Epidermal melanocyte (primary cell): Measurements from ENCODE around the gene DCAKD.
"Not testable (repeated sequence)": the region's sequence is repeated elsewhere in the genome, so short reads cannot be mapped to it uniquely, and the experiment has no call there.

Experiments
- DNase-seq: peaks from one replicate; pipeline ENCODE4 v3.0.0; 2011; ENCODE audit warnings: low spot score; ENCODE audit not compliant: insufficient read length

Gene DCAKD

DNA sequence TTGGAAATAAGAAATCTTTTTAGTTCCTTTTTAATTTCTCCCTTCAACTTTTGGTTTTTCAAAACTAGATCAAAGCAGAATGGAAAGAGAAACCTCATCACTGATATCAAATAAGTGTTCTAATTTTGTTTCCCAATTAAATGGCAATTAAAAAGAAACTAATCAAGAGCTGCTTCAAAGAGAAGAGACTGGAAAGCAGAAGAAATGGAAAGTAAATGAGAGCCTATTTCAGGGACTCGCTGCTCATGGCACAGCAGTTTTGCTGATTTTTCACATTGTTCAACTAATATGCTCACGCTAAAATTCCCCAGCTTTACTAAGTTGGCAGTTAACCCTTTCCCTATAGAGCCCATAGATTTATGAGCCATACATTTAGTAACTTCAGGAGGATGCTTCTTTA lies 16.2 kb upstream of the DCAKD start:
- no peak for DNase-seq

DNA sequence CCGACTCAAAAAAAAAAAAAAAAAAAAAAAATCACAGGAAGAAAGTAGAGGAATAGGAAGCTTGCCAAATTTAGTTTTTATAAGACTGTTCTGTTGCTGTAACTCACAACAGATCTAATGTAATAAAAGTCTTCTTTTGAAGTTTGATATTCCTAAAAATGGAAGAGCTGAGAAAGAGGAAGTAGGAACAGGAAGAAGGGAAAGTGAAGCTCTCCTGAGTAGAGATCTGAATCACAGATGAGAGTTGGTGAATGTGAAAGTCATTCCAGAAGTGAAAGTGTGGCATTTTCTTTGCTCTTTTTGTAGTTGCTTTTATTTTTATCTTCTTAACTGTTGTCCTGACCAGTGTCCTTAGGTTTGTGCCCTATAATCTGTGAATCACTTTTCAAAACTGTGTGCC lies 11.8 kb upstream of the DCAKD start:
- no peak for DNase-seq

DNA sequence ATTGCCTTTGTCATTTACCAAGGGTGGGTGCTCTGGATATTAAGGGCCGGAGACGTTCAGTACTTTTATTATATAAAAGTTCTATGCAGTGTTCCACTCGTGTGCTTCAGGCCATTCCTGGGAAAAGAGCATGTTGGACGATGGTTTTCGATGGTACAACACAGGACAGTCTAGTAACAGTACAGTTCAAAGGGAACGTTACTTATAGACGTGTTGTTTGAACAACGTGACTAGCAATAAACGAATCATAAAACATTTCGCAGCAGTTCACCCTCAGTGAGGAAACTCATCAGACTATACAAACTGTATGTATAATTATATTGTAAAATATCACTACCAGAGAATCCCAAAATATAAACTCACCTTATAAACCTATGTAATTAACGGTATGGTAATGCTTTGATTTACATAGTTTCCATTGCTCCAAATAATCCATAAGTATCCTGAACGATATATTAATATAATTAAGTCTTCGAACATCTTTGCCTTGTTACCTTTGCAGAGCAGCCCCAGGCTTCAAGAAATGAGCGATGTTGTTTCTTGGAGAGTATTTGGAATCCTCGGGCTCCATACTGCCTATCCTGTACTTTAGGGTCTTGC lies 10.3 kb upstream of the DCAKD start:
- no peak for DNase-seq

DNA sequence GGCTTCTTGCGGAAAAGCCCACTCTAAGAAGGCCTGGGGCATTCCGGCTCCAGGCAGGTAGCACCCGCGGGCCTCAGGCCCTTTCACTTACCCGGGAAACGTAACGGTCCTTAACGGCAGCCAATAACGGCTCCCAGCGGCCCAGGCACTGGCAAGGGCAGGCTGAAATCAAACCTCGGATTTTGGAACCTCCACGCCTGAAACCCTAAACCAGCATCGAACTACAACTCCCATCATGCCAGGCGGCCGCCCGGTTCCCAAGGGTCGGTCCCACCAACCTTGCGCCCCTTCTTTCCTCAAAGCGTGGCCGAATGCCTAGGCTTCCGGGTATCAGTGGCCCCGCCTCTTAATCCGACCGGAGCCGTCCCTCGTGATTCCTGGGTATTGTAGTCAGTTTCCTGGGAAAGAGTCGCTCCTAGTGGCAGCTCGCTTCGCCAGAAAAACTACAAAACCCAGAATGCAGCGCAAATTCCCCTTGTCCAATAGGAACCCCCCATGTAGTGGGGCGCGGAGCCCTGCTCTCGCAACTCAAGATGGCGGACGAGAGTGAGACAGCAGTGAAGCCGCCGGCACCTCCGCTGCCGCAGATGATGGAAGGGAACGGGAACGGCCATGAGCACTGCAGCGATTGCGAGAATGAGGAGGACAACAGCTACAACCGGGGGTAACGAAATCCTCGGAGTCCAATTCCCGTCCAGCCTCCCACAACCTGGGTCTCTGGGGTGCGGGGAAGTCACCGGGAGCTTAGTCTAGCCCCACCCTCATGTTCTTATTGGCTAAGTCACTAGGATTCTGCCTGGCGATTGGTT lies 9.6 kb upstream of the DCAKD start, which contains the start of gene NMT1:
Gene NMT1, plus strand, starts transcription at position 521 of the 809 bp plus-strand sequence. Its CDS starts 13 bp downstream, at position 534.
- peak; percentile 99 for DNase-seq

DNA sequence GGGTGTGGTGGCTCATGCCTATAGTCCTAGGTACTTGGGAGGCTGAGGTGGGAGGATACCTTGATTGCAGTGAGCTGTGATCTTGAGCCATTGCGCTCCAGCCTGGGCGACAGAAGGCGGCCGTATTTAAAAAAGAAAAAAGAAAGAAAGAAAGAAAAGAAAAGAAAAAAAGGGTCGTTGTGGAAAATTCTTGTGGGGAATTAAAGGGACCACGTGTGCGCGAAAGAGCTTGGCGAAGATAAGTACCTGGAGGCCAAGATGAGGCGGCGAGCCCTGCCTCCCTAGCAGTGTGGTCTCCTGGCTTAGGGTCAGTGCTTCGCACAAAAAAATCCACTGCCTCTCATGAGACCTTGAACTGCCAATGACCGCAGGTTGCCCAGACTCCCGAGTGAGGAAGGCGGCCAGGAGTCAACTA lies 9.0 kb upstream of the DCAKD start:
- DNase-seq = no peak

DNA sequence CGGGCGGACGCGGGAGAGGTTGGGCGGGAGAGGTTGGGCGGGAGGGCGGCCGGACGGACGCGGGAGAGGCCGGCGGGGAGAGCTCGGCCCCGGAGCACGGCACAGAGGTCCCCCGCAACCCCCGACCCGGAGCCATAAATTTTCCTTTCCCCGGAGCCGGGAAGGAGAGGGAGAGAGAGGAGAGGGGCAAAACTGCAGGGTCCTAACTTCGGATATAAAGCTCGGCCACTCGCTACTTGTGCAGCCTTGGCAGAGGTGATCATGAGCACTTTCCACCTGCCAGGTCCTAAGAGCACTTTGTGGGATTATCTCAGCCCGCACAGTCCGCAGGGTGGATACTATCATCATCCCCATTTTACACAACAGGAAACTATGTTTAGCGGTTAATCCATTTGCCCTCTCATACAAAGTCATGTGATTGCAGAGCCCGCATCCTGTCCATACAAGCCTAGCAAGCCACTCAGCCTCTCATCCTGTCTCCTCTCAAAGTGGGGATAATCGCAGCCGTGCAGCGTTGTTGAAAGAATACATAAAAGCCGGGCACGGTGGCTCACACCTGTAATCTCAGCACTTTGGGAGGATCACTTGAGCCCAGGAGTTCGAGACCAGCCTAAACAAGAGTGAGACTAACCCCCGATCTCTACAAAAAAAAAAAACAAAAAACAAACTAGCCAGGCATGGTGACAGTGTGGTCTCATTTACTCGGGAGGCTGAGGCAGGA lies 780 bp upstream of the DCAKD start:
- DNase-seq = no peak

DNA sequence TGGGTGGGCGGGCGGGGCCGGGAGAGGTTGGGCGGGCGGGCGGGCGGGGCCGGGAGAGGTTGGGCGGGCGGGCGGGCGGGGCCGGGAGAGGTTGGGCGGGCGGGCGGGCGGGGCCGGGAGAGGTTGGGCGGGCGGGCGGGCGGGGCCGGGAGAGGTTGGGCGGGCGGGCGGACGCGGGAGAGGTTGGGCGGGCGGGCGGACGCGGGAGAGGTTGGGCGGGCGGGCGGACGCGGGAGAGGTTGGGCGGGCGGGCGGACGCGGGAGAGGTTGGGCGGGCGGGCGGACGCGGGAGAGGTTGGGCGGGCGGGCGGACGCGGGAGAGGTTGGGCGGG lies 254 bp upstream of the DCAKD start:
- DNase-seq = not testable (repeated sequence)

DNA sequence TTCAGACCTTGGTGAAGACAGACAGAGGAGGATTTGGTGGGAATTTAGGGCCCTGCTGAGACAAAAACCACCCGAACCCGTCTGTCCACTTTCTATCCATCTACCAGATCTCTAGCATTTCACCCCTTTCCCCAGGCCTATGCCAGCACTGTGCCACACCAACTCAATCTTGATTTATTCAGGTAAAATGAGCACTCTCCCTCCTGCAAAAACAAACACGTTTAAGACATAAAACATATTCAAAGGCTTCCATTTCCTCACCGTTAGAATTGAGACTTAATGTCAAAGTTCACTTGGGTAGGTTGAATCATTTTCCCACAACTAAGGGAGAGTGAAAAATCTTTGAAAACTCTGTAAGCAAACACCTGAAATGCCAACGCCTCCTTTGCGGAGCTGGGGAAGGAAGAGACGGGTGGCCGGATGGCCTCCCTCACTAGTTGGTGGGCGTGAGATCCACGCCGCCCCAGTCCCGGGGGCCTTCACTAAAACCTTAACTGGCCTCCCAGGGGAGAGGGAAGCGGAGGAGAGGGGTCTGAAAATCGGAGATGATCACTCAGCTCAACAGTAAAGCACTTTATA lies 862 bp downstream of the DCAKD start:
- no peak for DNase-seq

DNA sequence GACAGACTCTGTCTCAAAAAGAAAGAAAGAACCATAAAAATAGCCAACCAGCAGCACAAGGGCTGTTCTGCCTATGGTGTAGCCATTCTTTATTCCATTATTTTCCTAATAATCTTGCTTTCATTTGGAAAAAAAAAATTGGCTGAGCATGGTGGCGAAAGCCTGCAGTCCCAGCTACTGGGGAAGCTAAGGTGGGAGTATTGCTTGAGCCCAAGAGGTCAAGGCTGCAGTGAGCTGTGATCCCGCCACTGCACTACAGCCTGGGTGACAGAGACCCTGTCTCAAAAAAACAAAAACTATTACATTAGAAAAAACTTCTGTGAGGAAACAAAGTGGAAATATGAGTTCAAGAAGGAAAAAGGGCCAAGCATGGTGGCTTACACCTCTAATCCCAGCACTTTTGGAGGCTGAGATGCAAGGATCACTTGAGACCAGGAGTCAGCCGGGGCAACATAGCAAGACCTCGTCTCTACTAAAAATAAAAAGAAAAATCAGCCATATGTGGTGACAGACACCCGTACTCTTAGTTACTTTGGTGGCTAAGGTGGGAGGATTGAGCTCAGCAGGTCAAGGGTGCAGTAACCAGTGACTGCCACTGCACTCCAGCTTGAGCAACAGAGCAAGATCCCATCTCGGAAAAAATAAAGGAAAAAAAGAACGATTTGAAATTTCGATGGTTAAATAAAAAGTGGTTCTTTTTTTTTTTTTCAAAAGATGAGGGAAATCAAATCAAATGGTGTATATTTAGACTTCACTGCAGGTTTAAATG lies 2.5 kb downstream of the DCAKD start:
- no peak for DNase-seq

DNA sequence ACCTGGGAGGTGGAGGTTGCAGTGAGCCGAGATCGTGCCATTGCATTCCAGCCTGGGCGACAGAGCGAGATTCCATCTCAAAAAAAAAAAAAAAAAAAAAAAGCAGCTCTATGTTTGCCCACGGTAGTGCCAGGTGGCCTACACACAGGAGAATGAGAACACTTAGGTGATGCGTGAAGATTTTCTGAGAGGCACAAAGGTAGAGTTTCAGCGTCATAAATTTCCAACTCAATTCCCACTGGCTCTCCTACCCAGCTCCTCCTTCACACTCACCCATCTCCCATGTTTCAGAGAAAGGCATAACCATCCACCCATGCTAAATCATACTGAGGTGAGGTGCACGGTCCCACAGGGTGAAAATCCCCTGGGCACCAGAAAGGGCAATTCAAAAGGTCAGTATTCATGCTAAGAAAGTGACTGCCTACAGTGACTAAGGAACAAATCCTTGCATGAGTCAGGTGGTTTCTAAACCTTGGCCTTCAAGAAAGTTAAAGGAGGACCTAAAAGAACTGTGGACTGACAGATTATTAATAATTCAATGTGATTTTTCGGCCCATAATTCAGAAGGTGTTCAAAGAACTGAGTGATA lies 4.8 kb downstream of the DCAKD start:
- no peak for DNase-seq

DNA sequence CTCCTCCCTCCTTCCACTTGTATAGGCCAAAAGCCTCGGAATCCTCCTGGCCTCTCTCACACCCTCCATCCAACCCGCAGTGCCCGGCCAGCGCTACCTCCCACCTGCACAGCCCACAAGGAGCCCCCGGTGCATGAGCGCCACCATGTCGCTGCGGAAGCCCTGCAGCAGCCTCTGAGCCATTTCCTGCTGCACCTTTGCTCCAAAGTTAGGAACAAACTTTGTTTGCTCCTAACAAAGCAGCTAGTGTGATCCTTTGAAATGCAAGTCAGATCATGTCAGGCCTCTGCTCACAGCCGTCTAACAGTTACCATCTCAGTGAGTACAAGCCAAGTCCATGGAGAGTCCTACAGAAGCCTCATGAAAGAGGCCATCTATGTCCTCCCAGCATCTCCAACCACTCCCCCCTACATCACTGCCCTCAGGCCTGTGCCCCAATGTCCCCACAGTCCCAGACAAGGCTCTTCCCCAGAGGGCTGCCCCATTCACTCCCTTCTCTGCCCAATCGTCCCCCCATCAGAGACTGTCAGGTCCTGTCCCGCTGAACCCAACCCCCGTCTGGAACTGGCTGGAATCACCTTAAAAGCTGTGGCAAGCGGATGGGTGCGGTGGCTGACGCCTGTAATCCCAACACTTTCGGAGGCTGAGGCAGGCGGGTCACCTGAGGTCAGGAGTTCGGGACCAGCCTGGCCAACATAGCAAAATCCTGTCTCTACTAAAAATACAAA lies 7.5 kb downstream of the DCAKD start:
- DNase-seq = no peak

DNA sequence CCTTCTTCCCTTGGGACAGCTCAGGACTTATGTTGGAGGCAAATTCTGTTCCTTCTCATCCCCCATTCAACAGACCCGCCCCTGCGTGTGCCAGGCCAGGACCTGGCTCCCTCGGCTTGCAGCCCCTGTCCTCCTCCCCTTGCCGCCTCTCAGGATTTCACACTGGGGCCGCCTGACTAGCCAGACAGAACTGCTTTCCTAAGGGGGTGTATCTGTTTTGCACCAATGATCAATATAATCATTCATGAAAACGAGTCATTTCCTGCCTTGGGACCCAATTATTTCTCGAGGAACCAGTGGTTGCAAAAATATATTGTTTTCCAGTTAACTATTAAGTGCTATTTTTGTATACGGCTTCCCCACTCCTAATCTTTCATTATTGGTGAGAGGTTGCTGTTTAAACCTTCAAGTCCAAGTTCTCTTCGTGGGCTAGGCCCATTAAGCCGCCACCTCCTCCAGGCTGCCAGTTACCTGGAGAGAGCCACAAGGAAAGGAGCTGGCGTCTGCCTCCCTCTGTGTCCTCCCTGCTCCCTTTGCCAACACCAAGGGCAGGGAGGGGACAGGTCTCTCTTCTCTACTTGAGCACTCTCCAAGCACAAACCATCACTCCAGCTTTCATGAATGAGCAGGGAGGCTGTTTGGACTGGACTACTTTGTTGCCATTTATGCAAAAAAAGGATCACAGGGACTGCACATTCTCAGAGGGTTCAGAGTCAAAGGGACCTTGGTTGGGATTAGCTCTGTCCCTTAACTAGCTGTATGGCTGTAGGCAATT lies 8.9 kb downstream of the DCAKD start:
- DNase-seq = no peak

DNA sequence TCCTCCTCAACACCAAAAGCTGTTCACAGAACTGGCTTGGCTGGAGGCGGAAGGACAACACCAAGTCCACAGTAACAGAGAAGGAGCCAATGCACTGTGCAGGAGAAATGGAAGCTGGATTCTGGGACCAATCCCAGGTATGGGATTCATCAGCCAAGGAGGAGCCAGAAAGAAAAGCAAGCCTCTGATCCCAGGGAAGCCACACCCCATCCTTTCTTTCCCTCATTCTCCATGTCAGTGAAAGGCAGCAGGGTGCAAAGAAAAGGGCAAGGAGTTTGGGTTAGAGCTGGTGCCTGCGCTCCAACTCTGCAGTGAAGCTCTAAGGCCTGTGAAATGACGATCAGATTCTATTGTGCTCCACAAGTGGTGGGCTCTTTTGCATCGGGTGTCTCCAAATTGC lies 11.0 kb downstream of the DCAKD start:
- DNase-seq = no peak

DNA sequence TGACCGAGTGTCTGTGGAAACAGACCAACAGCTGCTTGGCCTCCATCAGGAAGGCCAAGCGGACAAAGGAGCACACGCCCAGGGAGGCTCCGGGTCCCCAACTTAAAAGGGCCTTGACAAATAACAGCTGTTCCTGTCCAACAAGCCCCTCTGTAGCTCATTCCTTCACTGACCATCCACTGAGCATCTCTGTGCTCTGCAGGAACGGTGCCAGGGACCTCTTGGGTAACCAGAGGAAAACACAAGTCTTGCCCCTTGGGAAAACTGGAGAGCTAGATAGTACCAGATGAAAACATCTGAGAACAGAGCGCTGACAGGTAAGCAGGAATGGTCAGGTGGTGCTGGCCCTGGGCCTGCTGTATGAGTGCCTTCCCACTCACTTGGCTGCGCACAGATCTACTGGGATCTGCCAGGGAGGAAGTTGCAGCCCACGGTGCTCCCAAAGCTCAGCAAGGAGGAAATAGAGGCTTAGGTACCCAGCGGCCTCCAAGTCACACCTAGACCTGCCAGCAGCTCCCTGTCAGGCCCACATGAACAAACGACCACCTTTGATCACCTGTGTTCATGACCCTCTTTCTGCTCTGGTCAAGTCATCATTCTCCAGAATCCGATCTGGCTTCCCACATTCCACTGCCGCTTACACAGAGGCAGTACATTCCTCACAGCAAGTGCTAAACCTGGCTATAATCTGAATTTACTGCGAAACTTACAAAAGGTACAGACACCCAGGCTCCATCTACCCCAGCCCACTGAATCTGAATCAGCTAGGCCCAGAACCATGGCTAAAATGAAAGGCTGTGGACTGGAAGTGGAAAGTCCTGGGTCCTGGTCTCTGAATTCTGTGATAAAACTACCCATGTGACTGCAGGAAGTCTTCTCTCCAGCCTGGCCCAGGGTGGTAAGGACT lies 12.5 kb downstream of the DCAKD start:
- no peak for DNase-seq

DNA sequence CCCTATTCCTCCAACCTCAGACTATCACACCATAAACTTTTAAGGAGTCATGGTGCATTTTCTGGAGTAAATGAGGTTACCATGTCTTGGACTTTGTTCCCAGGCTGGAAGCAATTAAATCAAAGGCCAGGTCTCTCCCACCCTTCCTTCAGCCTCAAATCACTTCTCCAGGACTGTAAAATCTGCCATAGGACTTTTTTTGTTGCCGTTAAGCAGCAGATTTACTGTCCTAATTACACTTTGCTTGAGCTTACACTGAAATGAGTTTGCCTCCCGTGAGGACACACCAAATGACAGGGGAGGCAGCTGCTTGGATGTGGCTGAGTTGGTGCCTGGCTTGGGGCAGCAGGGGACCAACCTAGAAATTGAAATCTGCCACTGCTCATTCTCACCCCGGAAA lies 14.7 kb downstream of the DCAKD start:
- no peak for DNase-seq

DNA sequence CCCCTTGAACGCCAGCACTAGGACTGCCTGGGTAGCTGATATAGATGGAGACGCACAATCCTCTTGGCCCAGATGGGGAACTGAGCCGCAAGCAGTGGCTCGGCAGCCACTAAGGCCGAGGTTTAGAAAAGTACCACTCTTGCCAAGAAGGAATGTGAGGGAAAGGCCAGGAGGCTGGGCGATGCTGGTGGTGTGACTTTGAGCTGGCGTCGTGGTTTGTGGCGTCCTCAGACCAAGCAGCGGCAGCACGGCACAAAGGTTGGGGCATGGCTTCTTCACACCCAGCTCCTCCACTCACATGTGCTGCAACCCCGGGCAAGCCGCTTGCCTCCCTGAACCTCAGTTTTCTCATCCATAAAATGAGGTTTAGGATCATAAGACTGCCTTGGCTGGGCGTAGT lies 15.6 kb downstream of the DCAKD start:
- DNase-seq = no peak

DNA sequence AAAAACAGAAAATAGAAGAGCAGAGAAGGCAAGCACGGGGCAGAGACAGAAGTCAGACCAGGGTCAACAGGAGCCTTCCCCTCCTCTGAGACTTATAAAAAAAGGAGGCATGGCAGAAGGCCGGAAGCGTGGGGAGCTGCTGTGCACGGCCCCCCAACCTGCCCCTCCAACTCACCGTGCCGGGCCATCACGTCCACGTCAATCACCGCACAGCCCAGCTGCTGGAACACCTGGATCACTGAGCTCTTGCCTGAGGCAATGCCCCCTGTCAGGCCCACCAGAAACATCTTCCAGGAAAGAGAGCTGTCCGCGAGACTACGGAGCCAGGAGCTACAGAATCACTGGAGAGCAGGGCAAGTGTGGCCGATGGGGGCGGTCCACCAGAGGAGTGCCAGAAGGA lies 16.8 kb downstream of the DCAKD start:
- no peak for DNase-seq

DNA sequence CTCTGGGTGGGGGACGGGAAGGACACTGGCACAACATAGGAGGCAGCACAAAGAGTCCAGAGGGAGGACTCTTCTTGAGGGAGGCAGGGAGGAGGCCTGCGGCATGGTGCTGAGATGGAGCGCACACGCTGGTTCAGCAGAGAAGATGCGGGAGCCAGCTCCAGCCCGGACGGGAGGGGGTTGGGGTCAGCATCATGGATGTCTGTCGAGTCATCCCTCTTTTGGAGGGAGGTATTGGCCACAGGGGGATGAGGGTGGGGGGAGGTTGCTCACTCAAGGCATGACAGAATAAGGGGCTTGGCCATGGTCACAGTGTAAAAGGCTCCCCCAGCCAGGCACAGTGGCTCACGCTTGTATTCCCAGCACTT lies 19.3 kb downstream of the DCAKD start:
- no peak for DNase-seq
